ENCODE measurements around the gene LAMTOR1. TPM values are rescaled to one million over a fixed set of nuclear protein-coding genes. Genes with fewer than 3 reads are reported as not detected.
"Not testable (repeated sequence)": the region's sequence is repeated elsewhere in the genome, so short reads cannot be mapped to it uniquely, and the experiment has no call there.

Gene LAMTOR1
- 131 TPM for polyA plus RNA-seq (2013)

DNA sequence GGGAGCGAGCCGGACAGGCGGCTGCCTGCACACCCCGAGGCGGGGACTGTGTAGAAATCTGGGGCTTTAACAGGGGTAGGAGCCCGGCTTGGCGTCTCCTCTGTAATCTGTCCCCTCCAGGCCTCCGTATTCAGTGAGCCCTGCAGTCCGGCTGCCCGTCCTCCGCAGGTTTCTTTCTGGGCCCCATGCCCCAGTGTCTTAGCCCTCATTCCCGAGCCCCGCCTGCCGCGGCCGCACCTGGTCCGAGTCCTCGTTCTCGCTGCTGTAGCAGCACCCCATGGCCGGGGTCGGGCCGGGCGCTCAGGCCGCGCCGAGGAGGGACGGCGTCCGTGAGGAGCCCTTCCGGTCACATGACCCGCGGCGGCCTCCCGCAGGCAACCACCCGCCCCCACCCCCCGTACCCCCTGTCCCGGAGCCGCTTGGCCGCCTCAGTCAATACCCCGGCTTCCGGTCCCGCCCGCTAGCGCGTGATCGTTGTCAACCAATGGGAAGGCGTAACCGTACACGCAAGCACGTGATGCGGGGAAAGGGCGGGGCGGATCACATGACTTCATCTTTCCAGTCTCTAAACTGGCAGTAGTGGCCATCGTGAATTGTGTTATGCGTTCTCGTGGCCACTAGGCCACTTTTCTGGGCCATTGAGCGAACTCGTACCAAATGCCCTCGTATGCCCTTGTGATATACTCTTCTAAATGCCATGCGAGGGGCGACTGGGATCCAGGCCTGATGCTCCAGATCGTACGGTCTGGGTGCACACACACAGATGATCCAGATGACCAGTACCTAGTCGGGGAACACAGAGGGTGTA is at the start of gene LAMTOR1:
Gene LAMTOR1 (minus strand): TSS at position 352 of the 808 bp plus-strand sequence. CDS start 73 bp downstream, at position 279.
- peak within 1 kb of the TSS; percentile 95 to 96 for H3K27ac ChIP-seq (ENCODE audit: insufficient read depth in 1 of 2, low read depth in 1 of 2, low read length in 2 of 2, poor library complexity in 1 of 2, severe bottlenecking in 2 of 2)
- peak within 1 kb of the TSS; percentile 72 to 94 (median 87) for H3K4me3 ChIP-seq (ENCODE audit: control insufficient read depth in 1 of 7, extremely low read depth in 1 of 7, insufficient read depth in 4 of 7, low read depth in 2 of 7, low read length in 6 of 7)
- ChIA-PET CTCF (interaction anchor here (0.9 to 13.8 kb wide), 8 partner anchors 11 to 79 kb away, joined by 3 to 394 read pairs (median 5); partner anchors contain the start of gene LRRC51), POLR2A (interaction anchor here (0.6 to 3.0 kb wide), 2 partner anchors 11 to 62 kb away, joined by 7 to 21 read pairs; no protein-coding TSS in a partner anchor)
- no peaks in the 10 kb centered on the region for H3K9me3 ChIP-seq (ENCODE audit: control extremely low read depth in 1 of 5, control insufficient read depth in 4 of 5, insufficient read depth in 2 of 5, low read depth in 1 of 5, low read length in 4 of 5)
- 5% methylated on average over 52 of the region's 64 CpGs for WGBS (ENCODE audit: insufficient coverage)
- peaks cover 2 to 28% (median 14%) of the 10 kb centered on the region in 4 experiments for H3K36me3 ChIP-seq (ENCODE audit: control insufficient read depth in 4 of 4, insufficient read depth in 4 of 4, low read length in 3 of 4)
- DNase-seq, result peak; percentile 99 to 100 (median 100)
- peaks cover 36 to 54% (median 51%) of the 10 kb centered on the region in 4 experiments for H3K4me1 ChIP-seq (ENCODE audit: control extremely low read depth in 1 of 4, control insufficient read depth in 4 of 4, insufficient read depth in 4 of 4, low read length in 3 of 4)
- no peaks in the 10 kb centered on the region for H3K27me3 ChIP-seq (replicated peaks in 2 of 5; ENCODE audit: control insufficient read depth in 4 of 5, insufficient read depth in 5 of 5, low read length in 4 of 5)

DNA sequence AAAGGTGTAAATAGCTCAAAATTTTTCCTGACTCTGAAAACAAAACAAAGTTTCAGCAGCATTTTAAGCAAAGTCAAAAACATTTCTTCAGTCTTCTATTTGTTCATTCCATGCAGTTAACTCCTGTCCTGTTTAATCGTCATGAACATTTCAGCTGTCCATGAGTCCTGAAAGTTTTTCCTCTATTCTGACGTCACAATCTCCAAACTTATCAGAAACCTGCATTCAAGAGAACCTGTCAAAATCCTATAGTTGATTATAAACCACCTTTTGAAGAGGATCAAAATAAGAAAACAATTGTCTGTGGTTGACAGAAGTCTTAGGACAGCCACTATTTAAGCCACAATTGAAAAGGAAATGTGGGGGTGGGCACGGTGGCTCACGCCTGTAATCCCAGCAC is 47.8 kb upstream of the LAMTOR1 start:
- POLR2A ChIA-PET, result interaction anchor here (0.6 to 0.8 kb wide), 2 partner anchors 131 to 196 kb away, joined by 4 read pairs; no protein-coding TSS in a partner anchor
- no peak overlapping the region for H3K4me3 ChIP-seq (ENCODE audit: control insufficient read depth in 1 of 7, extremely low read depth in 1 of 7, insufficient read depth in 4 of 7, low read depth in 2 of 7, low read length in 6 of 7)
- no peak for DNase-seq
- no peaks in the 10 kb centered on the region for H3K27me3 ChIP-seq (replicated peaks in 2 of 5; ENCODE audit: control insufficient read depth in 4 of 5, insufficient read depth in 5 of 5, low read length in 4 of 5)
- H3K27ac ChIP-seq (ENCODE audit: insufficient read depth in 1 of 2, low read depth in 1 of 2, low read length in 2 of 2, poor library complexity in 1 of 2, severe bottlenecking in 2 of 2), result no peak overlapping the region
- CTCF ChIA-PET, result interaction anchor here (0.8 to 1.5 kb wide), 2 partner anchors 49 to 125 kb away, joined by 3 to 6 read pairs; no protein-coding TSS in a partner anchor
- H3K4me1 ChIP-seq (ENCODE audit: control extremely low read depth in 1 of 4, control insufficient read depth in 4 of 4, insufficient read depth in 4 of 4, low read length in 3 of 4), result no peaks in the 10 kb centered on the region
- 91% methylated on average over 3 of the region's 4 CpGs for WGBS (ENCODE audit: insufficient coverage)
- H3K9me3 ChIP-seq (ENCODE audit: control extremely low read depth in 1 of 5, control insufficient read depth in 4 of 5, insufficient read depth in 2 of 5, low read depth in 1 of 5, low read length in 4 of 5), result no peaks in the 10 kb centered on the region
- no peaks in the 10 kb centered on the region for H3K36me3 ChIP-seq (ENCODE audit: control insufficient read depth in 4 of 4, insufficient read depth in 4 of 4, low read length in 3 of 4)

DNA sequence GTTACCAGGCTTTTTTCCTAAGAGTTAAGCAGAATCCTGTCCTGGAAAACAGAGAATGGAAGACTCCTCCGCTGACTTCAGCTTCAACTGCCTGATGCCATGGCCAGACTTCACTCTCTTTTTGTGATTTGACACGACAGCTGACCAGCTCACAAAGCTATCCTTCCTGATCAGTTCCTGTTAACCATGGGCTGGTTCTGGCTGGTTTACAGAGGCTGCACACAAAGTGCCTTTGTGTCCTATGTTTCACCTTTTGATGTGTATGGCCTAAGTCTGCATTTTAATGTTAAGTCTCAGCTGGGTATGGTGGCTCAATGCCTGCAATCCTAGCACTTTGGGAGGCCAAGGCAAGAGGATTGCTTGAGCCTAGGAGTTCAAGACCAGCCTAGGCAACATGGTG is 43.5 kb upstream of the LAMTOR1 start:
- H3K27ac ChIP-seq (ENCODE audit: insufficient read depth in 1 of 2, low read depth in 1 of 2, low read length in 2 of 2, poor library complexity in 1 of 2, severe bottlenecking in 2 of 2), result no peak overlapping the region
- 46% methylated on average over 2 of the region's 2 CpGs for WGBS (ENCODE audit: insufficient coverage)

DNA sequence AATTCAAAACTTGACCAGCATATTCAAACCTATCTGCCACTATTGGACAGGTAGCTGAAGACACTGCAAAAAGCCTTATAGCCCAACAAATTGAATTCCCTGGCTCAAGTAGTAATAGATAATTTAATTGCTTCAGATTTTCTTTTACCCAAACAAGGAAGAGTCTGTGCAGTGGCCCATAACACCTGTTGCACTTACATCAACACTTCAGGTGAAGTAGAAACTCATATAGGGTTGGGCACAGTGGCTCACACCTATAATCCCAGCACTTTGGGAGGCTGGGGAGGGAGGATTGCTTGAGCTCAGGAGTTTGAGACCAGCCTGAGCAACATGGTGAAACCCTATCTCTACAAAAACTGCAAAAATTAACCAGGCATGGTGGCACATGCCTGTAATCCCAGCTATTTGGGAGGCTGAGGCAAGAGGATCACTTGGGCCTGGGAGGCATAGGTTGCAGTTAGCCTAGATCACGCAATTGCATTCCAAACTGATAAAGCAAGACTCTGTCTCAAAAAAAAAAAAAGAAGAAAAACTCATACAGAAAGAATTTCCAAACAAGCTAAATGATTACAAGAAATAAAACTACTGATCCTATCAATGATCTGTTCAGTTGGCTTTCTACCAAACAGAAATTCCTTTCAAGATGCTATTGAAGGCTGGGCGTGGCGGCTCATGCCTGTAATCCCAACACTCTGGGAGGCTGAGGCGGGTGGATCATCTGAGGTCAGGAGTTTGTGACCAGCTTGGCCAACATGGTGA is 41.9 kb upstream of the LAMTOR1 start:
- Histone ChIP-seq H3K9me3 (ENCODE audit: control extremely low read depth in 1 of 5, control insufficient read depth in 4 of 5, insufficient read depth in 2 of 5, low read depth in 1 of 5, low read length in 4 of 5) (no peaks in the 10 kb centered on the region), H3K4me1 (ENCODE audit: control extremely low read depth in 1 of 4, control insufficient read depth in 4 of 4, insufficient read depth in 4 of 4, low read length in 3 of 4) (peaks cover 0 to 4% (median 2%) of the 10 kb centered on the region in 4 experiments), H3K27ac (ENCODE audit: insufficient read depth in 1 of 2, low read depth in 1 of 2, low read length in 2 of 2, poor library complexity in 1 of 2, severe bottlenecking in 2 of 2) (no peak overlapping the region), H3K27me3 (replicated peaks in 2 of 5; ENCODE audit: control insufficient read depth in 4 of 5, insufficient read depth in 5 of 5, low read length in 4 of 5) (no peaks in the 10 kb centered on the region), H3K36me3 (ENCODE audit: control insufficient read depth in 4 of 4, insufficient read depth in 4 of 4, low read length in 3 of 4) (no peaks in the 10 kb centered on the region), H3K4me3 (ENCODE audit: control insufficient read depth in 1 of 7, extremely low read depth in 1 of 7, insufficient read depth in 4 of 7, low read depth in 2 of 7, low read length in 6 of 7) (no peak overlapping the region)
- whole genome bisulfite sequencing (ENCODE audit: insufficient coverage), result 100% methylated on average over 4 of the region's 4 CpGs
- ChIA-PET POLR2A (no interaction called here), CTCF (interaction anchor here (0.6 to 5.2 kb wide), 29 partner anchors 8 to 290 kb away, joined by 3 to 46 read pairs (median 7); partner anchors contain the start of genes ANAPC15 and LAMTOR1)
- DNase-seq, result no peak

More for the DNA sequence above, 43.5 kb upstream of the LAMTOR1 start:
- Histone ChIP-seq H3K27me3 (replicated peaks in 2 of 5; ENCODE audit: control insufficient read depth in 4 of 5, insufficient read depth in 5 of 5, low read length in 4 of 5) (no peaks in the 10 kb centered on the region), H3K4me1 (ENCODE audit: control extremely low read depth in 1 of 4, control insufficient read depth in 4 of 4, insufficient read depth in 4 of 4, low read length in 3 of 4) (peaks cover 0 to 4% (median 2%) of the 10 kb centered on the region in 4 experiments), H3K36me3 (ENCODE audit: control insufficient read depth in 4 of 4, insufficient read depth in 4 of 4, low read length in 3 of 4) (no peaks in the 10 kb centered on the region), H3K4me3 (ENCODE audit: control insufficient read depth in 1 of 7, extremely low read depth in 1 of 7, insufficient read depth in 4 of 7, low read depth in 2 of 7, low read length in 6 of 7) (no peak overlapping the region), H3K9me3 (ENCODE audit: control extremely low read depth in 1 of 5, control insufficient read depth in 4 of 5, insufficient read depth in 2 of 5, low read depth in 1 of 5, low read length in 4 of 5) (no peaks in the 10 kb centered on the region)
- POLR2A ChIA-PET, result no interaction called here
- no peak for DNase-seq
- CTCF ChIA-PET, result interaction anchor here (1.0 to 5.2 kb wide), 9 partner anchors 10 to 170 kb away, joined by 3 to 20 read pairs (median 4); no protein-coding TSS in a partner anchor

DNA sequence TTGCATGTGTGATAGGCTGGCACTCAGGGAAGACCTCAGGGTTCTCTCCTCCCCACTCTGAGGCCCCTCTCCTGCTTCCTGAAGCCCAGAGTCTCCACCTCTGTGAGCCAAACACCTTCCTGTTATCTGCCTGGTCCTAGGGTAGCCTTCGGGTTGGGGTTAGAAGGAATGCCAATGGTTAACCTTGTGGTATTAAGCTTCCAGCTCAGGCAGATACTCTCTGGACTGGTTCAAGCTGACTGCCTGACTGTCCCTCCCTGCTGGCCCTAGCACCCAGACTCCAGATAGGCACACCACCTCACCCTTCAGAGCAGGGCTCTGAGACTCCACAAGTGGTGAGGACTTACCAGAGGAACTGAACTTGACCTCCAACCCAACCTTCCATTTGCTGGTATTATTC is 39.4 kb upstream of the LAMTOR1 start:
- H3K4me3 ChIP-seq (ENCODE audit: control insufficient read depth in 1 of 7, extremely low read depth in 1 of 7, insufficient read depth in 4 of 7, low read depth in 2 of 7, low read length in 6 of 7); H3K4me1 ChIP-seq (ENCODE audit: control extremely low read depth in 1 of 4, control insufficient read depth in 4 of 4, insufficient read depth in 4 of 4, low read length in 3 of 4); H3K9me3 ChIP-seq (ENCODE audit: control extremely low read depth in 1 of 5, control insufficient read depth in 4 of 5, insufficient read depth in 2 of 5, low read depth in 1 of 5, low read length in 4 of 5); H3K36me3 ChIP-seq (ENCODE audit: control insufficient read depth in 4 of 4, insufficient read depth in 4 of 4, low read length in 3 of 4); POLR2A ChIA-PET; H3K27me3 ChIP-seq (replicated peaks in 2 of 5; ENCODE audit: control insufficient read depth in 4 of 5, insufficient read depth in 5 of 5, low read length in 4 of 5); H3K27ac ChIP-seq (ENCODE audit: insufficient read depth in 1 of 2, low read depth in 1 of 2, low read length in 2 of 2, poor library complexity in 1 of 2, severe bottlenecking in 2 of 2); DNase-seq: not testable (repeated sequence)
- no CpG with 5 or more reads among the region's 1 CpG for WGBS (ENCODE audit: insufficient coverage)
- CTCF ChIA-PET, result interaction anchor here (1.0 to 5.2 kb wide), 9 partner anchors 10 to 123 kb away, joined by 3 to 20 read pairs (median 8); partner anchors contain the start of gene ANAPC15

DNA sequence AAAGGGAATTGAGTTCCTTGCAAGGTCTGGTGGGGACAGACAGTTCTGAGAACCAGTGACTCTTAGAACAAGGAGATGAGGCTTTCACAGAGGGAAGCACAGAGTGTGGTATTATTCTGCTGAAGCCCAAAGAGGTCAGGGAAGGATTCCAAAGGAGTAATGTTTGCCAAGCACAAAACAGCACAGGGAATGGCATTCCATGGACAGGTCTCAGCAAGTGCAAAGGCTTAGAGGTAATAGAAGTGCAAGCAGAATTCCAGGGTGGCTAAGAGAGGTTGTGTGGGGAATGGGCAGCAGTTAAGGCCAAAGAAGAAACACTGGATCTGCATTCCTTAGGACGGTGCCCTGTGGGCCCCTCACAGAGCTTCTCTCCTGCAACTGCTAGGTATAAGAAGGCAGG is 39.0 kb upstream of the LAMTOR1 start:
- H3K27ac ChIP-seq (ENCODE audit: insufficient read depth in 1 of 2, low read depth in 1 of 2, low read length in 2 of 2, poor library complexity in 1 of 2, severe bottlenecking in 2 of 2); H3K9me3 ChIP-seq (ENCODE audit: control extremely low read depth in 1 of 5, control insufficient read depth in 4 of 5, insufficient read depth in 2 of 5, low read depth in 1 of 5, low read length in 4 of 5); POLR2A ChIA-PET; H3K36me3 ChIP-seq (ENCODE audit: control insufficient read depth in 4 of 4, insufficient read depth in 4 of 4, low read length in 3 of 4); H3K4me1 ChIP-seq (ENCODE audit: control extremely low read depth in 1 of 4, control insufficient read depth in 4 of 4, insufficient read depth in 4 of 4, low read length in 3 of 4); H3K27me3 ChIP-seq (replicated peaks in 2 of 5; ENCODE audit: control insufficient read depth in 4 of 5, insufficient read depth in 5 of 5, low read length in 4 of 5); H3K4me3 ChIP-seq (ENCODE audit: control insufficient read depth in 1 of 7, extremely low read depth in 1 of 7, insufficient read depth in 4 of 7, low read depth in 2 of 7, low read length in 6 of 7); DNase-seq: not testable (repeated sequence)
- CTCF ChIA-PET, result interaction anchor here (1.0 to 5.2 kb wide), 3 partner anchors 14 to 117 kb away, joined by 4 to 20 read pairs (median 6); partner anchors contain the start of gene ANAPC15
- WGBS (ENCODE audit: insufficient coverage), result no CpG with 5 or more reads among the region's 1 CpG
